Caco-2 (cell line): ENCODE results near the gene SLC13A4. TPM values are rescaled to one million over a fixed set of nuclear protein-coding genes. Genes with fewer than 3 reads are reported as not detected.

Source experiments
- BruUV-seq: library from RNA; stranded (reverse); fragments of 400-500 nt; replicated peaks from 2 replicates; lab custom pipeline; 2021; lab: Mats Ljungman, UMichigan
- CTCF ChIA-PET: fragments of 300-600 bp; sonication (Branson Sonifier 250); formaldehyde crosslinking; loops from one replicate; lab custom pipeline; 2022; ENCODE audit warnings: antibody characterized with exemption; lab: Charles Lee
- POLR2A ChIA-PET: fragments of 300-600 bp; sonication (Branson Sonifier 250); formaldehyde crosslinking; loops from one replicate; lab custom pipeline; 2022; ENCODE audit warnings: antibody characterized with exemption; lab: Charles Lee
- DNase-seq, 2 experiments: peaks; one replicate each; pipeline versions ENCODE4 v3.0.0 to v3.0.0-alpha.2; 2020 to 2022
- H3K27me3 ChIP-seq: replicated peaks from 2 replicates; pipeline ENCODE4 v1.6.0; 2011; ENCODE audit warnings: low read length; ENCODE audit not compliant: control insufficient read depth, insufficient read depth
- H3K36me3 ChIP-seq: 2 replicates; pipeline ENCODE4 v1.5.1; 2011; ENCODE audit warnings: low read length; ENCODE audit not compliant: control insufficient read depth, insufficient read depth
- H3K4me1 ChIP-seq: fragments of 250-450 bp; sonication (Bioruptor Pico); 2 replicates; pipeline ENCODE4 v1.5.1; 2020; ENCODE audit warnings: mild to moderate bottlenecking
- H3K4me3 ChIP-seq: 2 replicates; pipeline ENCODE4 v1.5.1; 2011; ENCODE audit warnings: low read depth, mild to moderate bottlenecking, control low read depth, low read length
- H3K9me3 ChIP-seq: fragments of 250-450 bp; sonication (Bioruptor Pico); 2 replicates; pipeline ENCODE4 v1.5.1; 2020; ENCODE audit warnings: mild to moderate bottlenecking, moderate library complexity
- H3K27ac Mint-ChIP-seq: one replicate; pipeline ENCODE4 v1.8.0; 2022; ENCODE audit warnings: mixed read lengths; ENCODE audit not compliant: unreplicated experiment
- H3K27me3 Mint-ChIP-seq: one replicate; pipeline ENCODE4 v1.8.0; 2022; ENCODE audit warnings: mixed read lengths; ENCODE audit not compliant: insufficient read depth, unreplicated experiment
- H3K36me3 Mint-ChIP-seq: one replicate; pipeline ENCODE4 v1.8.0; 2022; ENCODE audit warnings: mild to moderate bottlenecking, mixed read lengths; ENCODE audit not compliant: insufficient read depth, unreplicated experiment
- H3K4me1 Mint-ChIP-seq: one replicate; pipeline ENCODE4 v1.8.0; 2022; ENCODE audit warnings: low read depth, mixed read lengths; ENCODE audit not compliant: unreplicated experiment
- H3K4me3 Mint-ChIP-seq: one replicate; pipeline ENCODE4 v1.8.0; 2022; ENCODE audit warnings: mild to moderate bottlenecking, moderate library complexity, mixed read lengths; ENCODE audit not compliant: unreplicated experiment
- H3K9me3 Mint-ChIP-seq: one replicate; pipeline ENCODE4 v1.8.0; 2022; ENCODE audit warnings: mixed read lengths; ENCODE audit not compliant: unreplicated experiment
- CTCF ChIP-seq, 2 experiments: fragments of 200-600 bp in 1 of 2; IDR thresholded peaks; 1 replicate in 1 of 2; 2 replicates in 1 of 2; pipeline versions ENCODE4 v1.5.1 to v1.8.0; 2011 to 2022; ENCODE audit warnings: antibody characterized with exemption in 1 of 2, control low read depth in 1 of 2, inconsistent platforms in 1 of 2, low read depth in 1 of 2, low read length in 1 of 2, mild to moderate bottlenecking in 1 of 2, moderate library complexity in 1 of 2; ENCODE audit not compliant: insufficient read depth in 1 of 2, severe bottlenecking in 1 of 2, unreplicated experiment in 1 of 2
- intact Hi-C: fragments of 100-400 bp; cut with micrococcal nuclease; formaldehyde crosslinking; loops from one replicate; pipeline ENCODE4 v1.10.0; 2022; ENCODE audit not compliant: unreplicated experiment
- total RNA-seq: library from RNA; stranded (reverse); gene quantifications from 2 replicates; pipeline ENCODE4 v1.2.3, GENCODE V29; 2022

SLC13A4 gene
- total RNA-seq, 1 experiment from 2014 or later, result not detected

- Histone ChIP-seq H3K4me3 (peak overlapping the region; percentile 100), H3K27me3 (no peaks in the 10 kb centered on the region), H3K4me1 (peaks cover 11% of the 10 kb centered on the region), H3K36me3 (no peaks in the 10 kb centered on the region), H3K9me3 (no peaks in the 10 kb centered on the region)
- CTCF ChIA-PET, result interaction anchor here (1.1 to 1.7 kb wide), 2 partner anchors 9 to 11 kb away, joined by 7 to 9 read pairs; no protein-coding TSS in a partner anchor
- POLR2A ChIA-PET, result interaction anchor here (1.0 kb wide), 1 partner anchor 11 kb away, joined by 3 read pairs; no protein-coding TSS in a partner anchor
- intact Hi-C loops, result loop anchor here (5.0 kb wide), 2 partner anchors 149 to 341 kb away; partner anchors contain the start of gene CNOT4
- DNase-seq, result peak in 1 of 2 experiments; percentile 44
- Mint-ChIP-seq H3K4me3 (peak overlapping the region; percentile 85), H3K27me3 (no peaks in the 10 kb centered on the region), H3K9me3 (no peaks in the 10 kb centered on the region), H3K4me1 (peaks cover 8% of the 10 kb centered on the region), H3K27ac (peak overlapping the region; percentile 87), H3K36me3 (no peaks in the 10 kb centered on the region)
- TSS peak; percentile 87 for BruUV-seq
- no peak for TF ChIP-seq CTCF (IDR thresholded peaks at IDR 0.05; ENCODE audit: insufficient read depth in 1 of 2, low read depth in 1 of 2, low read length in 1 of 2, severe bottlenecking in 1 of 2, unreplicated experiment in 1 of 2)
Observed at GRCh38 chr7:135661311-135662122, 66.5 kb downstream of the SLC13A4 start.

- Mint-ChIP-seq H3K36me3 (no peaks in the 10 kb centered on the region), H3K27me3 (no peaks in the 10 kb centered on the region), H3K27ac (no peak overlapping the region), H3K4me1 (peaks cover 8% of the 10 kb centered on the region), H3K9me3 (no peaks in the 10 kb centered on the region), H3K4me3 (no peak overlapping the region)
- no peak overlapping the region for H3K4me3 ChIP-seq
- no peaks in the 10 kb centered on the region for H3K27me3 ChIP-seq
- intact Hi-C loops, result no loop called here
- H3K9me3 ChIP-seq, result no peaks in the 10 kb centered on the region
- no peaks in the 10 kb centered on the region for H3K36me3 ChIP-seq
- DNase-seq, result no peak
- BruUV-seq, result no TSS peak
- ChIA-PET POLR2A (no interaction called here), CTCF (no interaction called here)
- peaks cover 11% of the 10 kb centered on the region for H3K4me1 ChIP-seq
- no peak for TF ChIP-seq CTCF (IDR thresholded peaks at IDR 0.05; ENCODE audit: insufficient read depth in 1 of 2, low read depth in 1 of 2, low read length in 1 of 2, severe bottlenecking in 1 of 2, unreplicated experiment in 1 of 2)
Observed at GRCh38 chr7:135659159-135659846, 68.7 kb downstream of the SLC13A4 start.

GRCh38 chr7:135658564-135658963 is 69.4 kb downstream of the SLC13A4 start:
- CTCF ChIA-PET, result no interaction called here
- no peak for DNase-seq
- H3K9me3 Mint-ChIP-seq, result no peaks in the 10 kb centered on the region
- no peaks in the 10 kb centered on the region for H3K36me3 Mint-ChIP-seq
- H3K4me3 Mint-ChIP-seq, result no peak overlapping the region
- intact Hi-C loops, result no loop called here
- Histone ChIP-seq H3K4me1 (peaks cover 11% of the 10 kb centered on the region), H3K27me3 (no peaks in the 10 kb centered on the region), H3K9me3 (no peaks in the 10 kb centered on the region), H3K36me3 (no peaks in the 10 kb centered on the region), H3K4me3 (no peak overlapping the region)
- peaks cover 8% of the 10 kb centered on the region for H3K4me1 Mint-ChIP-seq
- BruUV-seq, result no TSS peak
- POLR2A ChIA-PET, result no interaction called here
- TF ChIP-seq CTCF (IDR thresholded peaks at IDR 0.05; ENCODE audit: insufficient read depth in 1 of 2, low read depth in 1 of 2, low read length in 1 of 2, severe bottlenecking in 1 of 2, unreplicated experiment in 1 of 2), result no peak
- H3K27me3 Mint-ChIP-seq, result no peaks in the 10 kb centered on the region
- H3K27ac Mint-ChIP-seq, result no peak overlapping the region
